ENCODE measurements around the gene WDR7.

Gene WDR7

GRCh38 chr18:56803051-56803450 lies 151.9 kb downstream of the WDR7 start:
- DNase-seq (ENCODE audit: low read depth in 3 of 3), result no peak

GRCh38 chr18:56804395-56804794 lies 153.2 kb downstream of the WDR7 start:
- no peak for DNase-seq (ENCODE audit: low read depth in 3 of 3)

DNA sequence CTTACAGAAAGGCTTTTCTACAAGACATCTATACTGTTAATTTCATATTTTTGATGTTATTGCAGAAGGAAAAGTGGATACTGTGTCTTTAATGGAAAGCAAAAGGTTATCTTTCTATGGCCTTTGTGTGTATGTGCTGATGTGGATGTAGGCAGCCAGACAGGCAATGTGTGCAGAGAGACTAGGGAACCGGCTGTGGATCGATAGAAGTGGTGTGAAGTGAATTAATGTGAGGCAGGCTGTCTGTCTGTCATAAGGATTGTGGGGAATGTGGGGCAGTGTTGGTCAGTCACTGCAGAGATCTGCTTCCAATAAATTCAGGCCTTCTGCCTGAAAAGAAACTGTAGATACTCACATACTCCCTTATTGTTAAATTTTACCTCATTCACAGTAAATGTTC lies 156.7 kb downstream of the WDR7 start:
- DNase-seq (ENCODE audit: low read depth in 3 of 3), result no peak

GRCh38 chr18:56812674-56813073 lies 161.5 kb downstream of the WDR7 start:
- no peak for DNase-seq (ENCODE audit: low read depth in 3 of 3)

DNA sequence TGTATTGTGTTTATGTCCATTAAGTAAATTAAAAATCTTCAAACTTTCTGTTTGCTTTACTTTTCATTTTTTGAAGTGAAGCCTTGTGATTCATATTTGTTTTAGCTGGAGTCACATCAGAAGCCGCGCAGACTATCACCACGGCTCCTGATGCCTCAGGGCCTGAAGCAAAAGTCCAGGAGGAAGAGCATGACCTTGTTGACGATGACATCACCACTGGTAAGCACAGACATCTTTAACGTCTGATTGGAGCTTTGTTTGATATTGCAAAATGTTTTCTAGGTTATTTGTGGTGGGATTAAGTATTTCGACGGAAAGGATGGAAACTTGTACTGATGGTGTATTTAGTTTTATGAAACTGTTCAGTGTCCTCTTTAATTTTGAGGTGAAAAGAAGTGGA lies 164.8 kb downstream of the WDR7 start:
- DNase-seq (ENCODE audit: low read depth in 3 of 3), result no peak

DNA sequence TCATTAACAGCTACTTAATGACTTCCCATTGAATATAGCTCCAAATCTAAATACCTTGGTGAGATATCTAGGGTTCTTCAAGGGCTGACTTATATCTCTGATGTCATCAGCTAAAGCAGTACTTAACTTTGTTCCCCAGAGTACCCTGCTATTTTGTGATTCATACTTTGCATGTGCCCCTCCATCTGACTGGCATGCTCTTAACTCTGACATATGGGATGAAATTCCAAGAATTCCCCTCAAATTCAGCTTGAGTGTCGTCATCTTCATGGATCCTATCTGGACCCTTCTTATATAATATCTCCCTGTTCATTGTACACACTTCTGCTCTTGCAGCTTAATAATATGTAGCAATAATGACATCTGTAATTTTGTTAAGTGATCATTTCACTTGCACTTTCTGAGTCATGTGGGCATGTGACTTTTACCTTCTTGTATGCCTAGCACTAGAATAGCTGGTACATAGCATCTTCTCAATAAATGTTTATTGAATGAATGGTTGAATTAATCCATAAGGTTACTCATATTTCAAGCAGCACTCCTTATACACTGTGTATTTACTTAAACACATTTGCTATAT lies 172.9 kb downstream of the WDR7 start:
- no peak for DNase-seq (ENCODE audit: low read depth in 3 of 3)

GRCh38 chr18:56825321-56825720 lies 174.2 kb downstream of the WDR7 start:
- no peak for DNase-seq (ENCODE audit: low read depth in 3 of 3)

- no peak for DNase-seq (ENCODE audit: low read depth in 3 of 3)
Measured at GRCh38 chr18:56825878-56826277, 174.7 kb downstream of the WDR7 start.

- DNase-seq (ENCODE audit: low read depth in 3 of 3), result no peak
Measured at GRCh38 chr18:56831988-56832387, 180.8 kb downstream of the WDR7 start.

DNA sequence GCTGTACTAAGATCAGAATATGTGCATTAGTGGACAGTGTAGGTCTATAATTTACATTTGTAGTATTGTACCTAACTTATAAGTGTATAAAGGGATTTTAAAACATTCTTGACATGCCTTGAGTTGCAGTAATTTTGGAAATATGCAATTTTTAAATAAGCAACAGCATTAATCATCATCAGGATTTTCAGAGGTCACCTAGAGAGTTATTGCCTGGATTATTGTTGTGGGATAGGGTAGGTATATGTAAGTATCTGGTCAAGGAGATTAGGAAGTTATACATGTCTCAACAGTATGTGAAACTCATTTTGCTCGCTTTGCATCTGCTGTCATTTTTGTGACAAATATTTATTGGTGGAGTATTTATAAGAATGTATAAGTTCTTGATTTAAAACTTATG lies 184.2 kb downstream of the WDR7 start:
- DNase-seq (ENCODE audit: low read depth in 3 of 3), result no peak

DNA sequence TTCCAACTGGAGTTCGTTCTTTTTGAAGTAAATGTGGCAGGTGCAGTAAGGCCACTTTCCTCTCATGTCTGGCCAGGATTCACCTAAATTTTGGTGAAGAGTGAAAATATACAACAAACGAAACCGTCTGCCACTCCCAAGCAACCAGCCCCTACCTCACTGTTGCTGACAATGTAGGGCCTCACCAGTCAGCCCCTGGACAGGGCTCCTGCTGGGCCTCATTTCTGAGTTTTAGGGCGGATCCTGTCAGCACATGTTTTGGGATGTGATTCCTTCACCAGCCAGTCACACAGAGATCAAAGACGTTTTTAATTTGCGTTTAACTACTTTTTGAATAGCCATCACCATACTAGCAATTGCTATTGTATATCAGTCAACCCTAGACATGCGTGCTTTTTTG lies 185.0 kb downstream of the WDR7 start:
- no peak for DNase-seq (ENCODE audit: low read depth in 3 of 3)

GRCh38 chr18:56841836-56842235 lies 190.7 kb downstream of the WDR7 start:
- no peak for DNase-seq (ENCODE audit: low read depth in 3 of 3)

DNA sequence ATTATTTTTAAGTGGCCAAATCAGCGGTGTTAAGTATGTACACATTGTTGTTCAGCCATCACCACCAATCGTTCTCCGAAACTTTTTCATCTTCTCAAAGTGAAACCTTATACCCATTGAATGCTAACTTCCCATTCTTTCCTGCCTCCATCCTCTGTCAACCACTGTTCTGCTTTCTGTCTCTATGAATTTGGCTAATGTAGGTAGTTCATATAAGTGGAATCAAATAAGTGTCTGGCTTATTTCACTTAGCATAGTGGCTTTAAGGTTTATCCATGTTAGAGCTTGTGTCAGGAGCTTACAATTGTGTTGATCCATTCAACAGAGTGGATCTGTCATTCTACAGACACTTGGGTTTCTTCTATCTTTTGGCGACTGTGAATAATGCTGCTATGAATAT lies 192.1 kb downstream of the WDR7 start:
- DNase-seq (ENCODE audit: low read depth in 3 of 3), result no peak

DNA sequence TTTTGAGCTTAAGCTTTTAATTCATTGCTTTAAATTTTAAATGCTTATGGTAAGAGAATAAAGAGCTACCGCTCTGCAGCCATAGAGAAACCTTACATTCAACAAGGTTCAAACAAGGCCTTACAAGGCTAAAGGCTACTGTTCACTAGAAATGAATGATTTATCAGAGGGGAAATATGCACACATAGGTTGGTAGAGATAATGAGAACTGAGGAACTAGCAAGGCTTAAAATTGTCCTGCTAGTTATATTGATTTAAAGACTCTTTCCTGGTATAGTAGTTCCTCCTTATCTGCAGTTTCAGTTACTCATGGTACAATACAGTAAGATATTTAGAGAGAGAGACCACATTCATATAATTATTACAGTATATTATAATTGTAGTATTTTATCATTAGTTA lies 193.4 kb downstream of the WDR7 start:
- DNase-seq (ENCODE audit: low read depth in 3 of 3), result no peak

DNA sequence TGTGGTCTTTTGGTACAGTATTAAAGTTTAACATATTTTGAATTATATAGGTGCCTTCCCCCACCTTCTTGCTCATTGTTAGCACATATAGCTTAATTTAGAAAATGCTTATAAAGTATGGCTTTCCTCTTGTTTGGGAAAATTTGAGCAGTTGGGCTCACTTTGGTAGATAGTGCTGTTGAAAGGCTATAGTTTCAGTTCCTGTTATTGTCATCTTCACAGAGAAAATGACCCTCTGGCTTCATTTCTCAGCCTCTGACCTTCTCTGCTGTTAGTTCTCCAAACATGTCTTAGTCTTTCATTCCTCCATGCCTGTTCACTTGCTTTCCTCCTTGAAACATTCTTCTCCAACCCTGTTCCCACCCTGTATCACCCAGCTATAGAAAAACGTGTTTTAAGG lies 200.6 kb downstream of the WDR7 start:
- no peak for DNase-seq (ENCODE audit: low read depth in 3 of 3)

- no peak for DNase-seq (ENCODE audit: low read depth in 3 of 3)
Measured at GRCh38 chr18:56853961-56854360, 202.8 kb downstream of the WDR7 start.

DNA sequence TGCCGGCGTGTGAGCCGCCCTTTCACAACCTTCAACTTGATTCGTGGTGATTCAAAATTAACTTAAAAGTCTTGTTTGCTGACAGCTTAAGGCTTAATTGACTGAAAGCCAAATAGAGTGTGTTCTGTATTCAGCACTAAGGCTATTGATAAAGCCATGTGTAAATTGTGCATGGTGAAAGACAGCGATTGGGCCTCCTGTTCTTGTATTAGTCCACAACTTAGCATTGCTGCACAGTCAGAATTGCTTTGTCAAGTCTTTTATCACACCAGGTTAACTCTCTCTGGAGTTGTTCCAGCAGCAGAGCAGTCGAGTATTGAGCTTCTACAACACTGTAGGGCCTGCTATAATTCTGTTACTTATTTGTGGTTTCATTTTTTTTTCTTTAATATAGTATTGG lies 210.1 kb downstream of the WDR7 start:
- no peak for DNase-seq (ENCODE audit: low read depth in 3 of 3)

GRCh38 chr18:56869189-56869777 lies 218.1 kb downstream of the WDR7 start:
- DNase-seq (ENCODE audit: low read depth in 3 of 3), result no peak

GRCh38 chr18:56870982-56871381 lies 219.8 kb downstream of the WDR7 start:
- no peak for DNase-seq (ENCODE audit: low read depth in 3 of 3)

DNA sequence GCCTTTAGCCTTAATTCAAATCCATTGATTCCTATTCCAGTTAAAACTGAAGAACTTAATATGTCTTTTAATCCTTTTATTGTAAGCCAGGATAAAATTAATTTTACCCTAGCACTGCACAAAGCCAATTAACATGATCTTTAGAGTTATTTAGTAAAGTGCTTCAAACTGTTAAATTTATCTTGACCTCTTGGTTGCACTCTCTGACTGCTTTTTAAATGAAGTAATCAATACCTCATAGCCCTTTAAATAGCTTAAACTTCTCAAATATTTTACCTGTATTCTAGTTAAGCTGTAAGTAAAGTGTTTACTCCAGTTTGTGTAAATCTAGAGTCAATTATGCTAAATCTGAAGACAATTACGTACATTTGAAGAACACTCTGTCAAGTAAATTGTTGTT lies 221.0 kb downstream of the WDR7 start:
- no peak for DNase-seq (ENCODE audit: low read depth in 3 of 3)

DNA sequence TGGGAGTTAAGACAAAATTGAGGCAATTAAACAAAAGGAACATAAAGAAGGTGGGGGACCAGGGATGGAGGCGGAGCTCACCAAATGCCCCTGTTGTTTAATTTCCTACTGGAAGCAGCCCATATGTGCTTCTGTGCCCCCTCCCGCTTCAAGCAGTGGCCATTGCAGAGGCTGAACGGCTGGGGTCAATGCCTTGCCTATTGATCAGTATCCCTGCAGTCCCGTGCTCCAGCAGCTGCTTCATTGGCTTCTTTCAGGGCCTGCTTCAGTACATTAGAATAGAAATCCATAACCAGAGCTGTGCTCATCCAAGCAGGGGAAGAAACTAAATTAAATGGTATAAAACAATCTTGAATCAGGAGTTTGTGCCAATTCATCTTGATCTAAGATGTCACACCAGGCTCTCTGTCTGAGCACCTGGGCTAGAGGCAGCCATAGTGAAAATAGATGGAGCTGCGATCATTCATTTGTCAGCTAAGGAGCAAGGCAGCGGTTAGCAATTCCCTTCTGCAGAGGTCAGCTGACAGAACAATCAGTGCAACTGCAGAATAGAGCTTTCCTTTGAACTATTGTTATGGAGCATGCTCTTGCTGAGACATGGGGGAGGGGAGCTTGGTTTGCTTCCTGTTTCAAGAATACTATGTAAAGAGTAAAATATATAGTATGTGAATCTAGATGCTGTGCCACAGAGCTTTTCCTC lies 222.4 kb downstream of the WDR7 start:
- no peak for DNase-seq (ENCODE audit: low read depth in 3 of 3)

DNA sequence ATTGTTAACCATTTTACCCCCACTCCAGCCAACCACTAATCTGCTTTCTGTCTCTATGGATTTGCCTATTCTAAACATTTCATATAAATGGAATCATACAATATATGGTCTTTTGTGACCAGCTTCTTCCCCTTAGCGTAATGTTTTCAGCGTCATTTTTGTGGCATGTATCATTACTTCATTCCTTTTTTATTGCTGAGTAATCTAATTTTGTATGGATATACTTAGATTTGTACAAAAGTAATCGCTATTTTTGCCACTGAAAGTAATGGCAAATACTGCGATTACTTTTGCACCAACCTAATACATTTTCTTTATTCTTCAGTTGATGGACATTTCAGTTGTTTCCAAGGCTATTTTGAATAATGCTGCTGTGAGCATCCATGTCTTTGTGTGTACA lies 227.6 kb downstream of the WDR7 start:
- DNase-seq (ENCODE audit: low read depth in 3 of 3), result no peak

GRCh38 chr18:56884511-56884910 lies 233.4 kb downstream of the WDR7 start:
- DNase-seq (ENCODE audit: low read depth in 3 of 3), result no peak

DNA sequence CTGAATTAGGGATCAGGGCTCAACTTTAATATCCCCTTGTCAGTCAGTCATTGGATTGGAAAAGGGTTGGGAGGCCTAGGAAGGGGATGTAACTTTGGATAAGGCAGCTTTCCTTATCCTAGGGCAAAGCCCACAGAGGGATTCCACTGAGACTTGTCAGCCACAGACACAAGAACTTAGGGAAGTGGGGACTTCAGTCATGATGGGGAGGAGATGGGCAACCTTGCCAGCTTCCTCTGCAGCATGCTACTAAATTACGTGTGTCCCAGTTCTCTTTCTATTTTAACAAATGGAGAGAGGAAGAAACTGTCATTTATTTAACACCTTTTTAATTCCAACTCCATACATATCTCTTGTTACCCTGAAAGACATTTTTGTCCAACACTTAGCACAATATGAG lies 237.8 kb downstream of the WDR7 start:
- no peak for DNase-seq (ENCODE audit: low read depth in 3 of 3)

Data from stimulated activated CD4-positive, alpha-beta T cell treated with anti-CD3 and anti-CD28 coated beads, TNF-alpha, amount 100 ng/mL, for 4 hours (primary cell).